Activated CD8-positive, alpha-beta T cell treated with anti-CD3 and anti-CD28 coated beads for 36 hours (primary cell): ENCODE results near the gene NUP35. TPM values are rescaled to one million over a fixed set of nuclear protein-coding genes. Genes with fewer than 3 reads are reported as not detected.
"Not testable (repeated sequence)": the region's sequence is repeated elsewhere in the genome, so short reads cannot be mapped to it uniquely, and the experiment has no call there.

Experiments used
- ATAC-seq: fragments of 200-7000 bp; cut with Tn5 transposase; one replicate; pipeline ENCODE4 v1.10.0; 2021; ENCODE audit warnings: mild to moderate bottlenecking, moderate library complexity
- CTCF ChIA-PET: fragments of 350-600 bp; sonication (Branson Sonifier 250); formaldehyde crosslinking; loops from one replicate; lab custom pipeline; 2021; ENCODE audit warnings: antibody characterized with exemption; lab: Charles Lee
- POLR2A ChIA-PET: fragments of 350-600 bp; sonication (Branson Sonifier 250); formaldehyde crosslinking; loops from one replicate; lab custom pipeline; 2021; ENCODE audit warnings: antibody characterized with exemption; lab: Charles Lee
- DNase-seq: peaks from one replicate; pipeline ENCODE4 v3.0.0-alpha.2; 2020
- H3K27ac Mint-ChIP-seq: one replicate; pipeline ENCODE4 v1.8.0; 2021; ENCODE audit warnings: mild to moderate bottlenecking, mixed read lengths
- H3K27me3 Mint-ChIP-seq: one replicate; pipeline ENCODE4 v1.8.0; 2021; ENCODE audit warnings: mixed read lengths
- H3K36me3 Mint-ChIP-seq: one replicate; pipeline ENCODE4 v1.8.0; 2021; ENCODE audit warnings: low read depth, mixed read lengths
- H3K4me1 Mint-ChIP-seq: one replicate; pipeline ENCODE4 v1.8.0; 2021; ENCODE audit warnings: low read depth, mixed read lengths
- H3K4me3 Mint-ChIP-seq: one replicate; pipeline ENCODE4 v1.8.0; 2021; ENCODE audit warnings: mild to moderate bottlenecking, moderate library complexity, mixed read lengths
- H3K9me3 Mint-ChIP-seq: one replicate; pipeline ENCODE4 v1.8.0; 2021; ENCODE audit warnings: mixed read lengths
- intact Hi-C: fragments of 100-400 bp; cut with micrococcal nuclease; formaldehyde crosslinking; loops from one replicate; pipeline ENCODE4 v1.10.0; 2022
- total RNA-seq, 2 experiments: library from RNA; stranded (reverse); gene quantifications; one replicate each; pipeline ENCODE4 v1.2.3, GENCODE V29; 2021
- TF ChIP-seq, protein P1 (sequence below): fragments of 200-600 bp; IDR thresholded peaks from one replicate; pipeline ENCODE4 v1.8.0; 2022; ENCODE audit warnings: antibody characterized with exemption, mild to moderate bottlenecking

NUP35 gene
- total RNA-seq, 2 experiments from 2014 or later = 25.1 to 27.1 TPM

DNA sequence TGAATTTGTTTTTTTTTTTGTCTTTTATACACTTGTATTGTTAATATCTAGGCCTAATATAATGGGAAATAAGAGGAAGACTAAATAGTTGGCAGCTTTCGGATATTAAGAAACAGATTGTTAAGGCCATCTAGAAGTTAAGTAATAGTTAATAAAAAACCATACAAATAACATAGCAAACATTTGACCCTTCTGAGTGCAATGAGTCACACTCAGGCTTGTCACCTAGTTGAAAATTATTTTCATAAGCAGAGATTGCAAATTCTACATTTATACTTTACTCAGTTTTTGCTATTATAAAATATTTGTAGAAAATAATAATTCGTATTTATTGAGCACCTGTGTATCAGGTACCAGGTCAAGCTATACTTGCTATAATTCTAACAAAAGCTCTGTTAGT lies 2.4 kb downstream of the NUP35 start:
- peaks cover 36% of the 10 kb centered on the region for H3K36me3 Mint-ChIP-seq
- CTCF ChIA-PET = no interaction called here
- peaks cover 34% of the 10 kb centered on the region for H3K4me1 Mint-ChIP-seq
- TF ChIP-seq, protein P1, sequence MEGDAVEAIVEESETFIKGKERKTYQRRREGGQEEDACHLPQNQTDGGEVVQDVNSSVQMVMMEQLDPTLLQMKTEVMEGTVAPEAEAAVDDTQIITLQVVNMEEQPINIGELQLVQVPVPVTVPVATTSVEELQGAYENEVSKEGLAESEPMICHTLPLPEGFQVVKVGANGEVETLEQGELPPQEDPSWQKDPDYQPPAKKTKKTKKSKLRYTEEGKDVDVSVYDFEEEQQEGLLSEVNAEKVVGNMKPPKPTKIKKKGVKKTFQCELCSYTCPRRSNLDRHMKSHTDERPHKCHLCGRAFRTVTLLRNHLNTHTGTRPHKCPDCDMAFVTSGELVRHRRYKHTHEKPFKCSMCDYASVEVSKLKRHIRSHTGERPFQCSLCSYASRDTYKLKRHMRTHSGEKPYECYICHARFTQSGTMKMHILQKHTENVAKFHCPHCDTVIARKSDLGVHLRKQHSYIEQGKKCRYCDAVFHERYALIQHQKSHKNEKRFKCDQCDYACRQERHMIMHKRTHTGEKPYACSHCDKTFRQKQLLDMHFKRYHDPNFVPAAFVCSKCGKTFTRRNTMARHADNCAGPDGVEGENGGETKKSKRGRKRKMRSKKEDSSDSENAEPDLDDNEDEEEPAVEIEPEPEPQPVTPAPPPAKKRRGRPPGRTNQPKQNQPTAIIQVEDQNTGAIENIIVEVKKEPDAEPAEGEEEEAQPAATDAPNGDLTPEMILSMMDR = no peak
- no peaks in the 10 kb centered on the region for H3K9me3 Mint-ChIP-seq
- POLR2A ChIA-PET = interaction anchor here (1.0 kb wide), 1 partner anchor 10 kb away, joined by 4 read pairs; no protein-coding TSS in a partner anchor
- no peak for DNase-seq
- H3K4me3 Mint-ChIP-seq = peak overlapping the region; percentile 91
- intact Hi-C loops = no loop called here
- peaks cover 2% of the 10 kb centered on the region for H3K27me3 Mint-ChIP-seq
- no peak for ATAC-seq
- no peak overlapping the region for H3K27ac Mint-ChIP-seq

DNA sequence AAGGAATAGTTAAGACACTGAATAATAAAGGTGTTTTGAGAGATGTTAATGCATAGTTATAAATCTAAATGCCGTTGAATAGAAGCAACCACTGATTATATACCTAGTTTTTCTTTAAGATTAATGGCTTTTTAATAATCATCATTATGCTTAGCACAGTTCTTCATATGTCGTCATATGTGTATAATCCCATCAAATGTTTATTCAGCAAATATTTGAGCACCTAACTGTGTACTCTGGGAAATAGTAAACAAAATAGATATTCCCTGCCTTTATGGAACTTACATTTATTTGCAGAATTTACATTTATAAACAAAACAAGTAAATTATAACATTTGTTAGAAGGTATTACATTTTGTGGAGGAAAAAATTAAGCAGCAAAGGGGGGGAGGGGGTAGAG lies 9.8 kb downstream of the NUP35 start:
- POLR2A ChIA-PET = no interaction called here
- Mint-ChIP-seq H3K4me3 (no peak overlapping the region), H3K27ac (no peak overlapping the region), H3K4me1 (peaks cover 15% of the 10 kb centered on the region), H3K9me3 (no peaks in the 10 kb centered on the region), H3K36me3 (peaks cover 49% of the 10 kb centered on the region), H3K27me3 (no peaks in the 10 kb centered on the region)
- intact Hi-C loops = no loop called here
- CTCF ChIA-PET = no interaction called here
- ATAC-seq (no peak), DNase-seq (no peak)
- TF ChIP-seq, protein P1 = no peak

DNA sequence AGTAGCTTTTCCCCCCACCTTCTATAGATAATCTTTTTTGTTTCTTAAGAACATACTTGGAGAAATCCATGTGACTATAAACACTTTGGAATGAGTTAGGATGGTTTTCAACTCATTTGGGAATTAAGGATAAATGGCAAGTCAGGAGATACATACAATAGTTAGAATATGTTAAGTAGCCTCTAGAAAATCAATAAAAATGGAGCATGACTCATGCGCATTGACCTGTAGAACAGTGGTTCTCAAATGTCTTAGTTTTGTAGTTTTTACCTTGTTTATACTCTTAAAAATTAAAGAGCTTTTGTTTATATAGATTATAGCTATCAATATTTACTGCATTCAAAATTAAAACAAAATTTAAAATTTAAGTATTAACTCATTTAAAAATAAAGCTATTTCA lies 24.7 kb downstream of the NUP35 start:
- TF ChIP-seq, protein P1 = no peak
- Mint-ChIP-seq H3K4me3 (no peak overlapping the region), H3K27ac (no peak overlapping the region), H3K9me3 (peaks cover 8% of the 10 kb centered on the region), H3K27me3 (no peaks in the 10 kb centered on the region), H3K4me1 (peaks cover 13% of the 10 kb centered on the region), H3K36me3 (peaks cover 73% of the 10 kb centered on the region)
- ChIA-PET POLR2A (interaction anchor here (0.6 kb wide), 1 partner anchor 20 kb away, joined by 4 read pairs; no protein-coding TSS in a partner anchor), CTCF (no interaction called here)
- intact Hi-C loops = no loop called here
- no peak for DNase-seq
- no peak for ATAC-seq

DNA sequence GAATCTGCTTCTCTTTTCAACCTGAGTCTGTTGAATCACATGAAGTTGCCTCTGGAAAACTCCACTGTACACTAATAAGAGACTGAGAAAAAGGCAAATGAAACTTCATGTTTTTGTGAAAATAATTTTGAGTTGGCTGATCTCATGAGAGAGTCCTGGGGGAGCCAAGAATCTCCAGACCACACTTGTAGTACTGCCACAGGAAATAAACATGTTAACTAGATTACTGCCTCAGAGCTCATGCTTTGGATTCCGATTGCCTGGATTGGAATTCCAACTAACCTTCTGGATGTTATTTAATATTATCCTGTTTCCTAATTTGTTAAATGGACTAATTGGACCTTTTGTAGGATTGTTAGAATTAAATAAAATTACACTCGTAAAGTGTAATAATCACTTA lies 25.2 kb downstream of the NUP35 start:
- POLR2A ChIA-PET = interaction anchor here (0.6 kb wide), 1 partner anchor 21 kb away, joined by 4 read pairs; no protein-coding TSS in a partner anchor
- CTCF ChIA-PET = no interaction called here
- Mint-ChIP-seq H3K27ac (no peak overlapping the region), H3K27me3 (no peaks in the 10 kb centered on the region), H3K36me3 (peaks cover 73% of the 10 kb centered on the region), H3K4me1 (peaks cover 13% of the 10 kb centered on the region), H3K9me3 (peaks cover 3% of the 10 kb centered on the region), H3K4me3 (no peak overlapping the region)
- TF ChIP-seq, protein P1 = no peak
- intact Hi-C loops = no loop called here
- no peak for ATAC-seq
- no peak for DNase-seq

DNA sequence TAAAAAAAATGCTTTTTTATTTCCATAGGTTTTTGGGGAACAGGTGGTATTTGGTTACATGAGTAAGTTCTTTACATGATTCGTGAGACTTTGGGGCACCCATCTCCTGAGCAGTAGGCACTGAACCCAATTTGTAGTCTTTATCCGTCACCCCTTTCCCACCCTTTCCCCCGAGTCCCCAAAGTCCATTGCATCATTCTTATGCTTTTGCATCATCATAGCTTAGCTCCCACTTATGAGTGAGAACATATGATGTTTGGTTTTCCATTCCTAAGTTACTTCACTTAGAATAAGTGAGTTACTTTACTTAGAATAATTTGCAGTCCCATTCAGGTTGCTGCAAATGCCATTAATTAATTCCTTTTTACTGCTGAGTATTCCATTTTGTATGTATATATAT lies 28.0 kb downstream of the NUP35 start:
- CTCF ChIA-PET, intact Hi-C loops, H3K4me3 Mint-ChIP-seq, ATAC-seq, DNase-seq, POLR2A ChIA-PET, H3K9me3 Mint-ChIP-seq, H3K4me1 Mint-ChIP-seq, H3K27ac Mint-ChIP-seq, H3K27me3 Mint-ChIP-seq: not testable (repeated sequence)
- peaks cover 65% of the 10 kb centered on the region for H3K36me3 Mint-ChIP-seq

DNA sequence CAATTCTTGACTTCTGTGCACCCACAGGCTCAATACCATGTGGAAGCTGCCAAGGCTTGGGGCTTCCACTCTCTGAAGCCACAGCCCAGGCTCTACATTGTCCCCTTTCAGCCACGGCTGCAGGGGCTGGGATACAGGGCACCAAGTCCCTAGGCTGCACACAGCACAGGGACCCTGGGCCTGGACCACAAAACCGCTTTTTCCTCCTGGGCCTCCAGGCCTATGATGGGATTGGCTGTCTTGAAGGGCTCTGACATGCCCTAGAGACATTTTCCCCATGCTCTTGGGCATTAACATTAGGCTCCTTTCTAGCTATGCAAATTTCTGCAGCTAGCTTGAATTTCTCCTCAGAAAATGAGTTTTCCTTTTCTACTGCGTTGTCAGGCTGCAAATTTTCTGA lies 29.7 kb downstream of the NUP35 start:
- POLR2A ChIA-PET = interaction anchor here (0.7 kb wide), 1 partner anchor 23 kb away, joined by 3 read pairs; no protein-coding TSS in a partner anchor

DNA sequence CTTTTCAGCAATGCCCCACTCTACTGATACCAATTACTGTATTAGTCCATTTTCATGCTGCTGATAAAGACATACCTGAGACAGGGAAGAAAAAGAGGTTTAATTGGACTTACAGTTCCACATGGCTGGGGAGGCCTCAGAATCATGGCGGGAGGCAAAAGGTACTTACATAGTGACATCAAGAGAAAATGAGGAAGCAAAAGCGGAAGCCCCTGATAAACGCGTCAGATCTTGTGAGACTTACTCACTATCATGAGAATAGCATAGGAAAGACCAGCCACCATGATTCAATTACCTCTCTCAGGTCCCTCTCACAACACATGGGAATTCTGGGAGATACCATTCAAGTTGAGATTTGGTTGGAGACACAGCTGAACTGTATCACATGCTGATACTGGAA lies 30.5 kb downstream of the NUP35 start:
- H3K36me3 Mint-ChIP-seq = peaks cover 60% of the 10 kb centered on the region
- intact Hi-C loops, H3K9me3 Mint-ChIP-seq, H3K27ac Mint-ChIP-seq, H3K4me3 Mint-ChIP-seq, POLR2A ChIA-PET, CTCF ChIA-PET, H3K4me1 Mint-ChIP-seq, H3K27me3 Mint-ChIP-seq, ATAC-seq, DNase-seq: not testable (repeated sequence)

More for the DNA sequence above, 29.7 kb downstream of the NUP35 start:
- DNase-seq (no peak), ATAC-seq (no peak)
- Mint-ChIP-seq H3K9me3 (no peaks in the 10 kb centered on the region), H3K4me1 (no peaks in the 10 kb centered on the region), H3K27ac (no peak overlapping the region), H3K36me3 (peaks cover 62% of the 10 kb centered on the region), H3K4me3 (no peak overlapping the region), H3K27me3 (no peaks in the 10 kb centered on the region)
- TF ChIP-seq, protein P1 = no peak
- CTCF ChIA-PET = no interaction called here
- intact Hi-C loops = no loop called here
